NB4 (cell line): ENCODE results near the gene TACSTD2.

ENCODE experiments used
- CTCF ChIP-seq: IDR thresholded peaks from one replicate; pipeline ENCODE4 v1.5.1; 2012; ENCODE audit warnings: low read depth, low read length
- MYC ChIP-seq: IDR thresholded peaks from 2 replicates; pipeline ENCODE4 v1.6.1; 2011; ENCODE audit warnings: low read depth, low read length
- POLR2A ChIP-seq: IDR thresholded peaks from 2 replicates; pipeline ENCODE4 v1.6.1; 2011; ENCODE audit warnings: mild to moderate bottlenecking; ENCODE audit not compliant: insufficient read length; ENCODE audit errors: extremely low read depth
- TF ChIP-seq, protein P1 (sequence below): IDR thresholded peaks from 2 replicates; pipeline ENCODE4 v1.6.1; 2011; ENCODE audit warnings: low read depth, low read length

DNA sequence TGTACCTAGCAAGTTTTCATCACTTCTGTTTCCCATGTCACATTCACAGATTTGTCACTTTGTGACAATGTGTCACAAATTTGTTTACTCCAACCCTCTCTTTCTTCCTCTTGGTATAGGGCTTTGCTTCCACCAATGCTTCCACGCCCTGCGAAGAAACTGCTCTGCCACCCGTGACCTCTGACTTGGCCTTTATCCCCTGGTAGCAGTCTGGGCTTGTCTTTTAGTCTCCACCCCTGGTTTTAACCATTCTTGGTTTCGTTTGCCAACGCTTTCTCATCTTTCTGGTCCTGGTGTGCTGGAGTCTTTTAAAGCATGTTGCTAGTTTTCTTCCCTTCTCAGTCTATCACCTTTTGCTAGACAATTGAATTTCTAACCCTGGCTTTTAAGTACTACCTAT, 8.1 kb downstream of the TACSTD2 start:
- TF ChIP-seq CTCF: no peak
- no peak for TF ChIP-seq POLR2A
- TF ChIP-seq, protein P1, sequence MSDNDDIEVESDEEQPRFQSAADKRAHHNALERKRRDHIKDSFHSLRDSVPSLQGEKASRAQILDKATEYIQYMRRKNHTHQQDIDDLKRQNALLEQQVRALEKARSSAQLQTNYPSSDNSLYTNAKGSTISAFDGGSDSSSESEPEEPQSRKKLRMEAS: no peak
- TF ChIP-seq MYC: no peak
